ENCODE measurements around the gene BCKDHB.

Gene BCKDHB

DNA sequence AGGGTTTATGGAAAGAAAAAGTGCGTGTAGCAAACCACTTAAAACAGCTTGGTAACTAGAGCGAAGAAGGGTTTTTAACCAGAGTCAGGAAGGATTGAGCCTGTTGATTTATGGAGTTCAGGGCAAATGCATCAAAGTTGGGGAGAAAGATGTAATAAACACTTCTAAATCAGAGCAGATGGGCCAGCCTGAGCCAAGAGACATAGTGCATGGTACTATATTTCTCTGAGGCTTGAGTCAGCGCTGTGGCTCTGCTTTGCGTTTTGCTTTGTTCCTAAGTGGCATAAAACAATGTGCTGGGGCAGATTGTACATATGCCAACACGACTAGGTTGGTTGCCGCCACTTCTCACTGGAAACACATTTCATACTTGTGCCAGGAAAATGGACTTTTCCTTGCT lies 111.3 kb downstream of the BCKDHB start:
- no peak for TF ChIP-seq ZFX (IDR thresholded peaks at IDR 0.05)
- TF ChIP-seq, protein P1, sequence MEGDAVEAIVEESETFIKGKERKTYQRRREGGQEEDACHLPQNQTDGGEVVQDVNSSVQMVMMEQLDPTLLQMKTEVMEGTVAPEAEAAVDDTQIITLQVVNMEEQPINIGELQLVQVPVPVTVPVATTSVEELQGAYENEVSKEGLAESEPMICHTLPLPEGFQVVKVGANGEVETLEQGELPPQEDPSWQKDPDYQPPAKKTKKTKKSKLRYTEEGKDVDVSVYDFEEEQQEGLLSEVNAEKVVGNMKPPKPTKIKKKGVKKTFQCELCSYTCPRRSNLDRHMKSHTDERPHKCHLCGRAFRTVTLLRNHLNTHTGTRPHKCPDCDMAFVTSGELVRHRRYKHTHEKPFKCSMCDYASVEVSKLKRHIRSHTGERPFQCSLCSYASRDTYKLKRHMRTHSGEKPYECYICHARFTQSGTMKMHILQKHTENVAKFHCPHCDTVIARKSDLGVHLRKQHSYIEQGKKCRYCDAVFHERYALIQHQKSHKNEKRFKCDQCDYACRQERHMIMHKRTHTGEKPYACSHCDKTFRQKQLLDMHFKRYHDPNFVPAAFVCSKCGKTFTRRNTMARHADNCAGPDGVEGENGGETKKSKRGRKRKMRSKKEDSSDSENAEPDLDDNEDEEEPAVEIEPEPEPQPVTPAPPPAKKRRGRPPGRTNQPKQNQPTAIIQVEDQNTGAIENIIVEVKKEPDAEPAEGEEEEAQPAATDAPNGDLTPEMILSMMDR (conservative IDR thresholded peaks at IDR 0.05), result no peak
- no peak overlapping the region for H3K27ac ChIP-seq

DNA sequence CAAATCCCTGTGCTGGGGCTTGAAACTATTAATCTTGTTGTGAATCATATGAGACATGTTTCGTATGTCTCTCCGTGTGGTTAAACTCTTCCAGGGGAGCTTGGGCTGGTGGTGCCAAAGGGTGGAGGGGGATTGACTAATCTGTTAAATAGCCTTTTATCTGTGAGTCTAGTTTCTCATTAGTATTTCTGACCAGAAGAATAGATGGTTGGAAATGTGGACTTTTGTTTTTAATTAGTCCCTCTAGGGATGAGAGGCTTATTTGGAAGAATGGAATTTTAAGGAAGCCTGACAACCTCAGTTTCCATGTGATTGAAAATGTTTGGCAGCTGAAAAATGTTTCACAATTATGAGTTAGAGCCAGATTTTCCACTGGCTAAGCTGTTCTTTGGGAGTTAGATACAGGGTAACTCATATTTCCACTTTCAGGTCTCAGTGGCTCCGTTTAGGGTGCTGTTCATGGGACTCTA lies 117.3 kb downstream of the BCKDHB start:
- no peak overlapping the region for H3K27ac ChIP-seq
- TF ChIP-seq, protein P1 (conservative IDR thresholded peaks at IDR 0.05), result no peak
- TF ChIP-seq ZFX (IDR thresholded peaks at IDR 0.05), result no peak

DNA sequence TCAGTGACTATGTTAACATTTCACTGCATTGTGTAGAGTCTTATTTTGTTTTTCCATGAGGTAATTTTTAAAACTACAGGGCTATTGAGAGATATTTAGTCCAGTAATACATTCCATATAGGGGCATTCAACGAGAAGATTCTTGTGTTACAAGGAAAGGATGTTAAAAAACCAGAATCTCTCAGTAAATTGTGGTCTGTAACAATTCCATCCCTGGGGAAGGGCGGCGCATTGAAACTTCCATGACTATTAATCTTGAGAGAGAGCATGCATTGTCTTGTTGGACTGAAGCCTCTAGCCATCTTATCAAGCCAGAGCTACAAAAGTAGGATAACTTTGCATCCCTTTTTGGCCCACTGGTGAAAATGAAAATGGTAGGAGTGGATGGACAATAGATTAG lies 119.7 kb downstream of the BCKDHB start:
- no peak overlapping the region for H3K27ac ChIP-seq
- TF ChIP-seq, protein P1 (conservative IDR thresholded peaks at IDR 0.05), result no peak
- TF ChIP-seq ZFX (IDR thresholded peaks at IDR 0.05), result no peak

DNA sequence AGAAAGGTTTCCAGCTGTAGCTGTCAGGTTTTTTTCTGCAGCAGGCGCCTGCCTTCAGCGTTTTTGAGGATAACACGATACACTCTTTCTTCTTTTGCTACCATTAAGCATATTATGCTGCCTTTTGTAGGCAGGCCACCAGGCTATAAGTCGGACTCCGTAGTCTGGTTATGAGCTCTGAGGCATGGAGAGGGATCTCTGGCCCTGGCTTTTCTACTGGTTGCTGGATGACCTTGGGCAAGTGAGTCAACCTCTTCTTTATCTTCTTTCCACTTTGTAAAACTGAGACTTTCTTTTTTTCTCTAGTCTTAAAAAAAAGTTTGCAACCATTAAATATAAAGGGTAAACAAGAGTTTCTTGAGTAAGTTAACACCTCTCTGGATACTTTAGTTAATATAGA lies 120.2 kb downstream of the BCKDHB start:
- H3K27ac ChIP-seq, result no peak overlapping the region
- TF ChIP-seq ZFX (IDR thresholded peaks at IDR 0.05), result no peak
- TF ChIP-seq, protein P1 (conservative IDR thresholded peaks at IDR 0.05), result no peak

DNA sequence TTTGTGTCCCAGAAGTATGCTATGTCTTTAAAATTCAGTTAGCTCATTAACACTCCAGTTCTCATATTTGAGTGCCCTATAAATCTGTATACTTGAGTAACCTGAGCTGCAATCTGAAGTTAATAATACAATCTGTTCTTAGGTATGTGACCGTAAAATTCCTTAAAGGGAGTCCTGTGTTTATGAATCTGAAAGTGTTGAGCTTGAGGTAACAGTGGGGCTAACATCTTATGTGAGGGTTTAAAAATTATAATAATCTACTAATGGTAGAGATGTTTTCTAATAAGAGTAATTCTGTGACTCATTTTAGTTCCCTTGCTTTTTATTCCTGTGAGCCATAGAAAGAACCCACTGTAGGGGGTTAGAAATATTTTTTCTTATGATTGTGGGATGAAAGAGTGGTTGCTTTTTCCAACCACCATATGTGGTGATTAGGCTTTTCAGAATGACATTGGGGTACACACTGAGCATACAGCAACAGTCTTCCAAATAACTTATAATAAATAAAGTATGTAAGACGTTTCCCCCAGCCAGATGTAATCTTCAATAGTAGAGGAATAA lies 121.2 kb downstream of the BCKDHB start:
- no peak for TF ChIP-seq ZFX (IDR thresholded peaks at IDR 0.05)
- TF ChIP-seq, protein P1 (conservative IDR thresholded peaks at IDR 0.05), result no peak

DNA sequence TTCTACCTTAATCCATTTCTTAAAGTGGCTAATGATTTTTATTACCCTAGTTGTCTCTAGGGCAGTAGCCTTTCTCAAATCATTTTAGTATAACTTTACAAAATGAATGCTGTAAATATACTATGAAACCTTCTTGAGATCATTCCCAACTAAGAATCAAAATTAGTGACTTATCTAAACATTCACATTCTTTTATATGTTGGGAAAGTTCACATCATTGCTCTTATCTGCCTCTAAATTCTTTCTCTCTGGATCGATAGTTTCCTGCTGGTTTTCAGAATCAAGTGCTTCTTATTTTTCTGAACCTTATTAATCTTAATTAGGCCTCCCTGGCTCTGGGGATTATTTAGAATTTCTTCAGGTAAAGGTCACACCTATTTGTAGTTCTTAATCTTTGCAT lies 126.8 kb downstream of the BCKDHB start:
- TF ChIP-seq, protein P1 (conservative IDR thresholded peaks at IDR 0.05), result no peak
- no peak for TF ChIP-seq ZFX (IDR thresholded peaks at IDR 0.05)
- no peak overlapping the region for H3K27ac ChIP-seq

More for the DNA sequence above, 121.2 kb downstream of the BCKDHB start:
- no peak overlapping the region for H3K27ac ChIP-seq

DNA sequence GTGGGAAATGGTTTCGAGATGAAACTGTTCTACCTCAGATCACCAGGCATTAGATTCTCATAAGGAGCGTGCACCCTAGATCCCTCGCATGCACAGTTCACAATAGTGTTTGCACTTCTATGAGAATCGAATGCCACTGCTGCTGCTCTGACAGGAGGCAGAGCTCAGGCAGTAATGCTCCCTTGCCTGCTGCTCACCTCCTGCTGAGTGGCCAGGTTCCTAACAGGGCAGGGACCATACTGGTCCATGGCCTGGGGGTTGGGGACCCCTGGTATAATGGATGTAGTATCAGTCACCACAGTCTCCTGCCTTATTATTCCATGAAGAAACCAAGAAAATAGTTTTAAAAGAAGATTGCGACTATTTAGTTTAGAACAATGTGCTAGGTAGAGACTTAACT lies 127.5 kb downstream of the BCKDHB start:
- no peak overlapping the region for H3K27ac ChIP-seq
- TF ChIP-seq, protein P1 (conservative IDR thresholded peaks at IDR 0.05), result no peak
- no peak for TF ChIP-seq ZFX (IDR thresholded peaks at IDR 0.05)
